H1 (cell line): ENCODE results near the gene FAM76A.

Experiments used
- TAF7 ChIP-seq: optimal IDR thresholded peaks from 2 replicates; pipeline ENCODE3; 2011; ENCODE audit warnings: low read depth, mild to moderate bottlenecking, inconsistent platforms, low read length, moderate library complexity, borderline replicate concordance
- TCF12 ChIP-seq: IDR thresholded peaks from 2 replicates; pipeline ENCODE4 v1.6.1; 2011; ENCODE audit warnings: low read depth, mild to moderate bottlenecking, low read length
- TF ChIP-seq, protein P1 (sequence below), 3 experiments: IDR thresholded peaks; 1 replicate in 2 of 3; 2 replicates in 1 of 3; pipeline versions ENCODE4 v1.5.1 to v1.6.1; 2011; ENCODE audit warnings: low read length in 3 of 3, mild to moderate bottlenecking in 3 of 3, inconsistent platforms in 2 of 3, low read depth in 1 of 3, moderate library complexity in 1 of 3; ENCODE audit not compliant: insufficient read depth in 1 of 3; ENCODE audit errors: control extremely low read depth in 1 of 3

DNA sequence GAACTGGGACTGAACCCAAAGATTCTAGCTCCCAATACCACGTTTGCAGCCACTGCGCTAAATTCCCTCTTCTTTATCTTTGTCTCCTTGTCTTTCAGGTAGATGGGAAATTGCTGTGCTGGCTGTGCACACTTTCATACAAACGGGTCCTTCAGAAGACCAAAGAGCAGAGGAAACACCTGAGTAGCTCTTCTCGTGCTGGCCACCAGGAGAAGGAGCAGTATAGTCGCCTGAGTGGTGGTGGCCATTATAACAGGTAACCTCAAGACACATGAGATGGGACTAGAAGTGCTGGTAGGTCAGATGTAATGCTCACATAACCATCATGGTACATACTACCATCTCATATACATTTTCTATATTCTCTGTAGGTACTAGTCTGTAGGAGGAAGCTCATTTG, 18.8 kb downstream of the FAM76A start:
- TF ChIP-seq, protein P1, sequence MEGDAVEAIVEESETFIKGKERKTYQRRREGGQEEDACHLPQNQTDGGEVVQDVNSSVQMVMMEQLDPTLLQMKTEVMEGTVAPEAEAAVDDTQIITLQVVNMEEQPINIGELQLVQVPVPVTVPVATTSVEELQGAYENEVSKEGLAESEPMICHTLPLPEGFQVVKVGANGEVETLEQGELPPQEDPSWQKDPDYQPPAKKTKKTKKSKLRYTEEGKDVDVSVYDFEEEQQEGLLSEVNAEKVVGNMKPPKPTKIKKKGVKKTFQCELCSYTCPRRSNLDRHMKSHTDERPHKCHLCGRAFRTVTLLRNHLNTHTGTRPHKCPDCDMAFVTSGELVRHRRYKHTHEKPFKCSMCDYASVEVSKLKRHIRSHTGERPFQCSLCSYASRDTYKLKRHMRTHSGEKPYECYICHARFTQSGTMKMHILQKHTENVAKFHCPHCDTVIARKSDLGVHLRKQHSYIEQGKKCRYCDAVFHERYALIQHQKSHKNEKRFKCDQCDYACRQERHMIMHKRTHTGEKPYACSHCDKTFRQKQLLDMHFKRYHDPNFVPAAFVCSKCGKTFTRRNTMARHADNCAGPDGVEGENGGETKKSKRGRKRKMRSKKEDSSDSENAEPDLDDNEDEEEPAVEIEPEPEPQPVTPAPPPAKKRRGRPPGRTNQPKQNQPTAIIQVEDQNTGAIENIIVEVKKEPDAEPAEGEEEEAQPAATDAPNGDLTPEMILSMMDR (IDR thresholded peaks at IDR 0.05; ENCODE audit: control extremely low read depth in 1 of 3, insufficient read depth in 1 of 3, low read depth in 1 of 3, low read length in 3 of 3) = peak in 1 of 3 experiments; percentile 18; a peak in 1 of 4 replicates
- TF ChIP-seq TCF12 (no peak), TAF7 (no peak)
